Activated CD8-positive, alpha-beta memory T cell treated with anti-CD3 and anti-CD28 coated beads, Interleukin-2, amount 50 U/mL, for 48 hours (primary cell): Measurements from ENCODE around the gene MGAT4A.
"Not testable (repeated sequence)": the region's sequence is repeated elsewhere in the genome, so short reads cannot be mapped to it uniquely, and the experiment has no call there.

Source experiments
- DNase-seq: peaks from one replicate; pipeline ENCODE4 v3.0.0-alpha.2; 2020

Gene MGAT4A

DNA sequence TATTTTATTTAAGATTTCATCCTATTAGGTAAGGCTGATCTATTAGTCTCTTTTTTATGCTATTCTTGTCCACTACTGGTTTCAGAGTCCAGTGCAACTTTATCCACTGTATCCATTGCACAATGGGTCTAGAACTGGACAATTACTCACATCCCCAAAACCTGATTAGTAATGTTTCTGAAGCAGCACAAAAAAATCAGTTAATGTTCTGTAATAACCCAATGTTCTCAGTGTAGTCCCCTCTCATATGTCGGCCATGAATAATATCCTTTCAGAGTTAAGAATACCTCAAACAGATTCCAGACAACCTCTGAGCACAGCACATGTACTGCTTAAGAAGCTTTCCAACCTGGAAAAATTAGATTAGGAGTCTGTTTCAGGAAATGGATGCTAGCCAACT is 29.7 kb downstream of the MGAT4A start:
- DNase-seq = no peak

DNA sequence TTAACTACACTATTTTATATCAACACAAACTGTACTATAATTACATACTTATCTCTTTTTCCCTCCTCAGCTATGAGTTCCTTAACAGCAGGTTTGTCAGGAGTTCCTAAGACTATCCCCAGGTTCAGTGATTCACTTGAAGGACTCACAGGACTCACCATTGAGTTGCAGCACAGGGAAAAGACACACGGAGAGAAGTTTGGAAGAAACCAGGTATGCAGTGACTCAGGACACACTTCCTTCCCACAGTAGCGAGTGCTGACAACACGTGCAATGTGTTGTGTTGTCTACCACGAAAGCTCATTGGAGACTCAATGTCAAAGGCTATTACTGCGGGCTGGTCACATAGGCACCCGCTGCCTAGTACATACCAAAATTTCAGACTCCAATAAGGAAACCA is 32.0 kb downstream of the MGAT4A start:
- DNase-seq = no peak

DNA sequence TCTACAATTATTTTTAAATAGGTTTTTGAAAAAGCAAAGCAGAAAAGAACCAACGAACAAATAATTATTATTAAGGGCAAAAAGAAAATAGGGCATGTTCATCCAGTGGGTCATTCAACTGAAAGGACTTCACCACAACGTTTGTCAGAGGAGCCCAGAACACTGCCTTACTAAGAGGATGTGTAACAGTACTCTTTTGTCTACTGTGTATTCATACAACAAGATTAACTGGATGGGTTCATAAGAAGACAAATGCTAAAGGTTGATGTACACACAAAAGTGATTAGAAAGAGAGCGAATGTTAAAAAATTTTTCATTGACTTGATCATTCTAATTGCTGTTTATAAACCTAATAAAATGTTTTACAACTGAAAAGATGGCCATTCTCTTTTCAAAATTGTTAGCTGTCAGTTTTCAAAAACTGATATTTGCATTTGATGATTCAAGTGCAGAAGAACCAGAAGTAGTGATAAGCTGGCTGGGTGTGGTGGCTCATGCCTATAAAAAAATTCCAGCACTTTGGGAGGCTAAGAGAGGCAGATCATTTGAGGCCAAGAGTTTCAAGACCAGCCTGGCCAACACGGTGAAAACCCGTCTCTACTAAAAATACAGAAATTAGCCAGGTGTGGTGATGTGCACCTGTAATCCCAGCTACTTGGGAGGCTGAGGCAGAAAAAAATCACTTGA is 33.1 kb downstream of the MGAT4A start:
- DNase-seq = no peak

DNA sequence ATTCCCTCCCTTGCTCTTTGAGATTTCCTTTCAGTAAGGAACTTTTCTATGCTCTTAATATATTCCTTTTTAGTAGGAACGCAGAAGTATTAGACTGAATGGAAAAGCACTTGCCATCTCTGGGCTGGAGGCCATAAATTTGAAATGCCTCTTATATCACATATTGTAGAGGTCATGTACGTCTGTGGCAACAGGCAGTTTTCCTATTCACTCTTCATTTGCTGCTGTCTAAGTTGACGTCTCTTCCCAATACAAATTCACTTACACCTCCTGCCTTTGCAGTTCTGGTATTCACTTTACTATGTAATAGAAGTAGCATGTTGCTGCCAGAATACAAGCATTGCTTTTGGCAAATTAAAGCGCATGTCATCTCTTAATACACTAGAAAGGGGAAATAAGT is 34.7 kb downstream of the MGAT4A start:
- DNase-seq = no peak

DNA sequence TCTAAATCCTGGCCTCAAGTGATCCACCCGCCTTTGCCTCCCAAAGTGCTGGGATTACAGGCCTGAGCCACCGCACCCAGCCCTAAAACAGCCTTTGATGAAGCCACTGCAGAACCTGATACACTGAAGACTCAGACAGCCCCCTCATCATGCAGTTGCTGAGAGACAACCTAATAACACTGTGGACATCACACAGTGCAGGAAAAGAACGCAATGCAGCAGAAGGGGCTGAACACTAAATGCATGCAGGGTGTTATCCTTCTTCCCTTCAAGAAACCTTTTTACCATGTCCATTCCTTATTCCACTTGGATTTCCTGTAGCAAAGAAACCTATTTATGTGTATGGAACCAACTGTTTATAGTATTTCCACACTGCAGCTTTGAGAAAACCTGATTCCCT is 35.7 kb downstream of the MGAT4A start:
- DNase-seq = no peak

DNA sequence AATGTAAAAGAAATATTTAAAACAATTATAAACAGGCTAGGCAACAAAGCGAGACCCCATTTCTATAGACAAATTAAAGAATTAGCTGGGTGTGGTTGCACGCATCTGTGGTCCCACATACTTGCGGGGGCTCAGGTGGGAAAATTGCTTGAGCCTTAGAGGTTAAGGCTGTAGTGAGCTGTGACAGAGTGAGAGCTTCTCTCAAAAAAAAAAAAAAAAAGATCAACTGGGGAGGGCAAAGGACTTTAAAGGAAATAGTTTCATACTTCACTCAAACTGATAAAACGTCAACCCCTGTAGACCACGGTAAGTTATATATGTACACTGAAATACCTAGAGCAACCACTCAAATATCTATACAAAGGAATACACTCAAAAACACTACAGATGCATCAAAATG is 37.5 kb downstream of the MGAT4A start:
- DNase-seq = no peak

DNA sequence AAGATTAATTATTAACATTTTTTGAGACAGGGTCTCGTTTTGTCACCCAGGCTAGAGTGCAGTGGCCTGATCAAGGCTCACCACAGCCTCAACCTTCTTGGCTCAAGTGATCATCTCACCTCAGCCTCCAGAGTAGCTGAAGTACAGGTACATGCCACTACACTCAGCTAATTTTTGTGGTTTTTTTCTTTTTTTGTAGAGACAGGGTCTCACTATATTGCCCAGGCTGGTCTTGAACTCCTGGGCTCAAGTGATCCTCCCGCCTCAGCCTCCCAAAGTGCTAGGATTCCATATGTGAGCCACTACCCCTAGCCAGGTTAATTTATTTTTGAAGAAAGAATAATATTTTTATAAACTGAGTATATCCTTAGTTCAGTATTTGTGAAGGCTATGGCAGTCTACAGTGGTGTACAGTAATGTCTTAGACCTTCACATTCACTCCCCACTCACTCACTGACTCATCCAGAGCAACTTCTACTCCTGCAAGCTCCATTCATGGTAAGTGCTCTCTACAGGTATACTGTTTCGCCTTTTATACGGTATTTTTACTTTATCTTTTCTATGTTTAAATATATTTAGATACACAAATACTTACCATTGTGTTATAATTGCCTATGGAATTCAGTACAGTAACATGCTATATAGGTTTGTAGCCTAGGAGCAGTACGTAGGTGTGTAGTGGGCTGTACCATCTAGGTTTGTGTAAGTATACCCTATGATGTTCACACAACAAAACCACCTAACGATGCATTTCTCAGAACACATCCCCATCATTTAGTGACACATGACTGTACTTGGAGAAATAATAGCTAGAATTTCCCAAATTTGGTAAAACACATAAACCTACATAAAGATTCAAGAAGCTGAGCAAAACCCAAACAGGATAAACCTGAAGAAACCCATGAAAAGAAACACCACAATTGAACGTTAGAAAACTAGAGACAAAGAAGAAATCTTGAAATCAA is 38.6 kb downstream of the MGAT4A start:
- DNase-seq = no peak

DNA sequence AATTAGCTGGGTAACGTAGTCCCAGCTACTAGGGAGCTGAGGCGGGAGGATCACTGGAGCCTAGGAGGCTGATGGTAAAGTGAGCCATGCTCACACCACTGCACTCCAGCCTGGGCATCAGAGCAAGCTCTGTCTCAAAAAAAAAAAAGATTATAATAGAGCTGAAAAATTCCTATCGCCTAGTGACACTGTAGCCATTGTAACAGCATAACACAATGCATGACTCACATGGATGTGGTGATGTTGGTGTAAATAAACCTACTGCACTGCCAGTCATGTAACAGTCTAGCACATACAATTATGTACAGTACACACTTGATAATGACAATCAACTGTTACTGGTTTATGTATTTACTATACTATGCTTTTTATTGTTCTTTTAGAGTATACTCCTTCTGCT is 39.6 kb downstream of the MGAT4A start:
- DNase-seq = no peak

DNA sequence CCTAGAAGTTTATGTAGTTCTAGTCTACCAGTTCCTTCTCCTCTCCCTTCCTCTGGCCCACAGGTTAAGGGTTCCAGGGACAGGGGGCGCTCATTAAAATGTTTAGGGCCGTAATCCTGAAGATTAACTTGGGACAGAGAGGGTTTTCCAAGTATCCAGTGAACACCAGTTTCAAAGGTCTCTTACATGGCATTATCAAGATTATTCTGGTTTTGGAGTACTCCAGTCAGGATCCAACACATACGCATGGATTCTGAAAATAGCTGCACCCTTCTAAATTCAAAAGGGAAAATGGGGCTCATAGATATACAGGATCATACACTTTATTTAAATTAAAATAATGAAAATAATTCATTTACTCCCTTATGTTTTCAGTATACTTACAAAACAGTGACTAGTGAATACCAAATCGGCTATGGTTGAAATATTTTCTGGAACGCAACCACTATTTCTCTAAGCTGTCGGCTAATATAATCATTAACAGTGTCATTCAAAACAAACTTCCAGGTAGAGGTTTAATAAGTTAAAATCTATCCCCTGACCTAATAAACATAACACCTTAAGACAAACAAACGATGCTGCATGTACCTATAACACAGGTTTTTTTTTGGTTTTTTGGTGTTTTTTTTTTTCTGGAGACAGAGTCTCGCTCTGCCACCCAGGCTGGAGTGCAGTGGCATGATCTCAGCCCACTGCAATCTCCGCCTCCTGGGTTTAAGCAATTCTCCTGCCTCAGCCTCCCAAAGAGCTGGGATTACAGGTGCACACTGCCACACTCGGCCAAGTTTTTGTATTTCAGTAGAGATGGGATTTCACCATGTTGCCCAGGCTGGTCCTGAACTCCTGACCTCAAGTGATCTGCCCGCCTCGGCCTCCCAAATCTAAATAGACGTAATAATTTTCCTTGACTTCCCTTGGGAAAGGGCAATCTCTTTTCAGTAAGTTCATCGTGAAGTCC is 44.7 kb downstream of the MGAT4A start:
- no peak for DNase-seq

DNA sequence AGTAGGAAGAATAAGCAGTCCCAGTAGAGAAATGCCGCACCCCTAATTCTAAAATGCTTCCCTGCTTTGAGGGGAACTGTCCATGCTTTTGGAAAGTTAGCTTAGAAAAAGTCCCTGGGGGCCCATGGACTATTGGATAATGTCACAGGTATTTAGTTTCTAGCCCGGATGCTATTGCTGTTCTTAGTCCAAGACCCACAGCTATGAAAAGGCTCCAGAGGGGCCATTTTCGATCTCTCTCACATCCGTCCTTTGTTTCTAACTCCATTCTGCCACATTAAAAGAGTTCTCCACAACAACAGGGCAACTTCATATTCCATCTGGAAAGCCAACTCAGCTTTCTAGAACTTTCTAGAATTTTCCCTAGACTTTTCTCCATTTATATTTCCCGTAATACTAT is 47.2 kb downstream of the MGAT4A start:
- no peak for DNase-seq

DNA sequence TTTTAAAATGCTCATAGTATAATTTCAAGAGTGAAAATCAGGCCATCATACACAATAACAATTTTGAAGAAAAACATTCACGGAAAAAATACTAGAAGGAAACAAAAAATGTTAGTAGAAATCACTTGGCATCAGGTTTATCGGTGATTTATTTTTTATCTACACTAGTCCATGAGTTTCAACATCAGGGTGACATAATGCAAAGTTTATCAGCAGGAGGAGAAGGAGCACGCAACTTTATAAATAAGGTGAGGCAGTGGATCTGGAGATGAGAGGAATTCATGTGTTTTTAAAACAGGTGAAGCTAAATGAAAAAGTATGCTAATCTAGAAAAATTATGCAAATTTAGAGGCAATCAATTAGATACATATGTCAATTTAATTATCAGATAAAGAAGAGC is 54.2 kb downstream of the MGAT4A start:
- DNase-seq = no peak

DNA sequence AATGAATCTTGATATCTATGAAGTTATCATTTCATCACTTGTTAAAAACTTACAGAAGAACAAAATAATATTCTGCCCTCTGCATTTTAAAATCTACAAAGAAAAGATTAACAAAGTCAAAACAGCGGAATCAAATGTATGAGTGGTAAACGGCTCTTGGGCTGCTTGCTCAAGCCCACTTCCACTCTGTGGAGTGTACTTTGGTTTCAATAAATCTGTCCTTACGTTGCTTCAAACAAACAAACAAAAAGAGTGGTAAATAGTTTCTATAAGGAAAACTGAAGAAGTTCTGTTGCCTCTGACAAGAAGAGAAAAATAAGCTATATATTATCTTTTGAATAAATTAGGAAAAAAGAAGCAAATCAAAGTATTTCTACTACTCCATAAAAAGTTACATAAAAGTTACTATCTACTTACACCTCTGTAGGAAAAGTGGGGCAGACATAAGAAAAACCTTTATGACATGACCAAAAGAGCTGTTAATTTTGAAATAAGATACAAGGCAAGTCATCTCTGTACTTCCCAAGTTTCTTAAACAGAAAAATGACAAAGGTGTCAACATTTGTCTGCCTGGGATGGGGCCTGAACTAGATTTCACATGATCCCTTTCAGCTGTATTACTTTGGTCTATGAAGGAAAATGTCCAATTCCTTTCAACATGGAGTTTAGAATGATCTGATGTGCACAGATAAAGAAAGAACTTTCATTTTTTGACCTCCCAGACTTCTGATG is 56.5 kb downstream of the MGAT4A start:
- DNase-seq = no peak

DNA sequence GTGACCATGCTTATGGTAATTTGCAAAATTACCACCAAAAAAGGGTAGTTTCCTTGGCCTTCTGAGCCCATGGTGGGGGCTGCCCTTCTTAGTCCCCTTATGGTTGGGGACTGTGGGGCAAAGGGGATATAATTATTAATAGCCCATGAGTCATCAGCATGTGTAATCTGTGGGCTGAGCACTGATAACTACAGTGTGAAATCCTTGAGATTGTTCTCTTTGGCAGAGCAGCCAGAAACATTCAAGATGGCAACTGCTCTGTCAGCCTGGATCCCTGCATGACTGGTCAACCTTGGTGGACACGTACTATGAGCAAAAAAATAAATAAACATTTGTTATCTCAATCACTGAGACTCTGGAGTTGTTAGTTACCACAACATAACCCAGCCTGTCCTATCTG is 61.3 kb downstream of the MGAT4A start:
- DNase-seq = no peak

DNA sequence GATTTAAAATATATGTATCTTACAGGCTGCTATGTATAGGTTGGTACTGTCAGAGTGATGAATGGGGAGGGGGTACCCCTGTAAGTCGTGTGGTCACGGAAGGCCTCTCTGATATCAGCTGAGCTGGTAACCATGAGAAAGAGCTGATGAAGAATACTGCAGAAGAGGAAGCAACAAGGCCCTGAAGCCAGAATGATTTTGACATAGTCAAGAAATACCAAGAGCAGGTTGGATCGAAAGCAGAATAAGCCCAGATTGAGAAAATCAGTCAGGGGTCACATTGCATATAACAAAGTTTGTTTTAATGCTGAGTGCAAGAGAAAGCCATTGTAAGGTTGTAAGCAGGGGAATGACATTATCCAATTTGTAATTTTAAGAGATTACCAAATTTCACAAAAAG is 65.3 kb downstream of the MGAT4A start:
- DNase-seq = no peak

DNA sequence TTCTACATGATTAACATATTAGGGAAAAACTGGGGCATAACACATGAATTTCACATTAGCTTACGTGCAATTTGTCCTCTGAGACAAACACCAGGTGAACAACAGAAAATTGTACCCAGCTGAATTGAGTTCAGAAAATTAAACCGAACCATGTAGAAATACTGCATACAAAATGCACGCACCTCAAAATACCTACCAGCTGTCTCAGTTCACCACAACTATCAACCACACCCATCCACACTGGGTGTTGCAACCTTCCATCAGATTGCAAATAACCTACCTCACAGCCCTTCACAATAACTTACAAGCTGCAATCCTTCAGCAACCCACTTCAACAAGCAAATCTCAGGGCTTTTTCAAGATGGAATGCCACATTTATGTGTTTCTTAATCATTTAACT is 66.6 kb downstream of the MGAT4A start:
- no peak for DNase-seq

DNA sequence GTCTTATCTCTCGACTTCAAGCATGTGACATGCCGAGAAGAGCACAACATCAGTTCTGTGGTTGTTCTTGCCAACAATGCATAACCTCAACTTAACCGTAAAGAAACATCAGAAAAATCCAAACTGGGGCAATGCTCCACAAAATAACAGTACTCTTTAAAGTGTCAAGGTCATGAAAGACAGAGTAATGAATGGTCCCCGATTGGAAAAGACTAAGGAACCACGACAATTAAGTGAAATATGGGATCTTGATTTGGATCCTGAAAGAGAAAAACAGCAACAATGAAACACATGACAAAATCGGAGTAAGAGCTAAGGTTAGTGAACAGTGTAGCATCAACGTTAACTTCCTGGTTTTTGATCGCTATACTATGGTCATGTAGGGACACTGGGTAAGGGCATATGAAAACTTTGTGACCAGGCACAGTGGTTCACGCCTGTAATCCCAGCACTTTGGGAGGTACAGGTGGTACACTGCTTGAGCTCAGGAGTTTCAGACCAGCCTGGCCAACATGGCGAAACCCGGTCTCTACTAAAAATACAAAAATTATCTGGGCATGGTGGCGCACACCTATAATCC is 67.3 kb downstream of the MGAT4A start:
- no peak for DNase-seq

DNA sequence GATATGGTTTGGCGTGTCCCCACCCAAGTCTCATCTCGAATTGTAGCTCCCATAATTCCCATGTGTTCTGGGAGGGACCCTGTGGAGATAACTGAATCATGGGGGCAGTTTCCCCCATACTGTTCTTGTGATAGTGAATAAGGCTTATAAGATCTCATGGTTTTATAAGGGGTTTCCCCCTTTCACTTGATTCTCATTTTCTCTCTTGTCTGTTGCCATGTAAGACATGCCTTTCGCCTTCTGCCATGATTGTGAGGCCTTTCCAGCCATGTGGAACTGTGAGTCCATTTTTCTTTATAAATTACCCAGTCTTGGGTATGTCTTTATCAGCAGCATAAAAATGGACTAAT is 71.5 kb downstream of the MGAT4A start:
- not testable (repeated sequence) for DNase-seq

DNA sequence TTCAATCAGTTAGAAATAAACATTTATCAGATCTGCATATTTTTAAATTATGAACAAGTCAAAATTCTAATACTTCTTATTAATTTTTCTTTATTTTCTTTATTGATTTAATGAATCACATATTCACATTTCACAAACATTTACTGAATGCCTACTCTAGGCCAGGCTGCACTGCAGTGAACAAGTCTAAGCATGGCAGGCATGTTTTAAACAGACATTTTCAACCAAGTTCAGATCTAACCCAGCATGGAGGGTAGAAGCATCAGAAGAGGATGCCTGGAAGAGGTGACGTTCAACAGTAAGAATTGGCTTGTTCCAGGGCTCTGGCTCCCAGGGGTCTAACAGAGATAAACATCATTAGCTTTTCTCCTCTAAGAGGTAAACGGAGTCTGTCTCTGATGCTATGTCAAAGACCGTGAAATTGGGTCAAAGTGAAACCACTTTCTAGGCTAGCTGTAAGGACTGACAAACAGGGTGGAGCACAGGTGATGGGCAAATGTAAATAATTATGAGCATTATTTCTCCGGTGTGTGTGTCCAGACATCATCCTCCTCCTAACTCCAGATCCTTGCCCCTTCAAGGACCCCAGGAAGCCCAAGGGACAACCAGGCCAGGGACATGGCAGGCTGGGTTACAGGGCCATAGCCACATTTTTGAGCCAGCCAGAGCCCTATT is 72.0 kb downstream of the MGAT4A start:
- DNase-seq = peak; percentile 64

DNA sequence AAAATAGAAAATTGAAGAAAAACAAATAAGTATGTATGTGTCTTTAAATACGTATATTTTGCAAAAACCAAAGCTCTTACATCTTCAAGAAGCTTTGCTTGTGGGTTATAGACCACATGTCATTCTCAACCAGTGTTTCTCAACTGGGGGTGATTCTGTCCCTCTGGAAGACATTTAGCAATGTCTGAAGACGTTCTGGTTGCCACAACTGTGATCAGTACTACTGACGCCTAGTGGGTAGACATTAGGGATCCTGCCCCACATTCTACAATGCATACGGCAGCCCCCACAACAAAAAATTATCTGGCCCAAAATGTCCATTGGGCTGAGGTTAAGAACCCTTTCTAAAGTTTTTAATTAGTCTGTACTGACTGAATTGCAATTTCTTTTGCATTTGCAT is 74.1 kb downstream of the MGAT4A start:
- no peak for DNase-seq

DNA sequence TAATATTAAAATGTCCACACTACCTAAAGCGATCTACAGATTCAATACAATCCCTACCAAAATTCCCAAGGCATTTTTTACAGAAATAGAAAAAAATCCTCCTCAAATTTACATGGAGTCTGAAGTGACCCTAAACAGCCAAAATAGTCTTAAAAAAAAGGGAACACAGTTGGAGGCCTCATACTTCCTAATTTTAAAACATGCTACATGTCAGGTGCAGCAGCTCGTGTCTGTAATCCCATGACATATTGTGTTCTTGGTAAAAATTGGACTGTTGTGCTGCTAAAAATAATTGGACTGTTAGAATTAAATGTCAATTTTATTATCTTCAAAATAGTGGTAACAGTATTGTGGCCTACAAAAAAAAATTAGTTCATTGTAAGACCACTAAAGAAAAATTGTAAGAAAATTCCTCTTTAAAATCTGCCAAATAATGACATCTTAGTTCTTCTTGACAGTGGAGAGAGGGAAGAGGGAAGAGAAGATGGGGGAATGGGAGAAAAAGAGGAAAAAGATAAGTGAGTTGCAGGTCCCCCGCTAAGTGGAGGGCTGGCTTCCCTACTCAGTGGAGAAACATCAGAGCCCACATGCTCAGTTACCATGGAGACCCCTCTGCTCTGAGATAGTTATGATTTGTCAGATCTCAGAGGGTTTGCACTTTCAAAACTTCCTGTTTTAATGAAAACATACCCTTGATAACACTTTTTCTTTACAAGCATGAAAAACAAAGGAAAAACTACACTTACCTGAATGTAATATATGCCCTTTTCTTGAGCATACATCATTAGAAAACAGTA is 76.0 kb downstream of the MGAT4A start:
- DNase-seq = no peak

DNA sequence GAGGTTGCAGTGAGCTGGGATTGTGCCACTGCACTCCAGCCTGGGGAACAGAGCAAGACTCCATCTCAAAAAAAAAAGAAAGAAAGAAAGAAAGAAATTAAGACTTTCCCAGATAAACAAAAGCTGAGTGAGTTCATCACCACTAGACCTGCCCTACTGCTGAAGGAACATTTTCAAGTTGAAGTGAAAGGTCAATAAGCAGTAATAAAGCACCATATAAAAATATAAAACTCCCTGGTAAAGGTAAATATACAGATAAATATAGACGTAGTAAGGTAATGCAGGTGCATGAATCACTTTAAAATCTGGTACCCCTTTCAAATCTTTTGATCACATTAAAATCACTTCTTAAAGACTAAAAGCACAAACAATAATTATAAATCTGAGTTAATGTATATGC is 79.9 kb downstream of the MGAT4A start:
- no peak for DNase-seq
